ENCODE measurements around the gene ZRANB3.

GRCh38 chr2:135471106-135471505 lies 59.9 kb downstream of the ZRANB3 start:
- TF ChIP-seq EZH2 (IDR thresholded peaks at IDR 0.05) (no peak), POLR2AphosphoS5 (IDR thresholded peaks at IDR 0.05; ENCODE audit: borderline replicate concordance, low read depth, low read length) (no peak)
